Trophoblast cell (in vitro differentiated cells and primary cell): ENCODE results near the gene MRPS22.

Source experiments
- DNase-seq, 2 donors: peaks; one replicate each; pipeline ENCODE4 v3.0.0-alpha.2; 2016
- H2AFZ ChIP-seq: 2 replicates; pipeline ENCODE4 v1.6.1; 2013; ENCODE audit warnings: low read length, moderate library complexity, mild to moderate bottlenecking; ENCODE audit not compliant: insufficient read depth, poor library complexity
- H2AK5ac ChIP-seq: 2 replicates; pipeline ENCODE4 v1.6.1; 2013; ENCODE audit warnings: mild to moderate bottlenecking, low read length
- H2BK120ac ChIP-seq: 2 replicates; pipeline ENCODE4 v1.6.1; 2013; ENCODE audit warnings: low read length, mild to moderate bottlenecking, moderate library complexity; ENCODE audit not compliant: insufficient read depth, poor library complexity
- H2BK12ac ChIP-seq: 2 replicates; pipeline ENCODE4 v1.6.1; 2013; ENCODE audit warnings: mild to moderate bottlenecking, low read length, moderate library complexity
- H2BK5ac ChIP-seq: 2 replicates; pipeline ENCODE4 v1.6.1; 2013; ENCODE audit warnings: low read length, low read depth, moderate library complexity, mild to moderate bottlenecking; ENCODE audit not compliant: poor library complexity
- H3K14ac ChIP-seq: 2 replicates; pipeline ENCODE4 v1.6.1; 2013; ENCODE audit warnings: mild to moderate bottlenecking, low read length
- H3K18ac ChIP-seq: 2 replicates; pipeline ENCODE4 v1.6.1; 2013; ENCODE audit warnings: mild to moderate bottlenecking, low read length
- H3K23ac ChIP-seq: 2 replicates; pipeline ENCODE4 v1.6.1; 2013; ENCODE audit warnings: low read length
- H3K27ac ChIP-seq: 2 replicates; pipeline ENCODE4 v1.5.1; 2013; ENCODE audit warnings: low read depth, mild to moderate bottlenecking, inconsistent platforms, low read length, moderate library complexity
- H3K27me3 ChIP-seq: 2 replicates; pipeline ENCODE4 v1.6.1; 2013; ENCODE audit warnings: inconsistent platforms, mild to moderate bottlenecking, low read length, moderate library complexity; ENCODE audit not compliant: insufficient read depth
- H3K36me3 ChIP-seq, 2 experiments: 1 replicate in 1 of 2; 2 replicates in 1 of 2; pipeline ENCODE4 v1.6.1; 2013; ENCODE audit warnings: low read length in 2 of 2, mild to moderate bottlenecking in 2 of 2, moderate library complexity in 1 of 2; ENCODE audit not compliant: insufficient read depth in 2 of 2, control insufficient read depth in 1 of 2
- H3K4ac ChIP-seq: 2 replicates; pipeline ENCODE4 v1.6.1; 2013; ENCODE audit warnings: low read depth, mild to moderate bottlenecking, low read length, moderate library complexity
- H3K4me1 ChIP-seq, 2 experiments: 1 replicate in 1 of 2; 2 replicates in 1 of 2; pipeline ENCODE4 v1.6.1; 2013; ENCODE audit warnings: low read length in 2 of 2, mild to moderate bottlenecking in 2 of 2, moderate library complexity in 1 of 2; ENCODE audit not compliant: insufficient read depth in 2 of 2, control insufficient read depth in 1 of 2
- H3K4me2 ChIP-seq: 2 replicates; pipeline ENCODE4 v1.6.1; 2013; ENCODE audit warnings: inconsistent platforms, mild to moderate bottlenecking, low read length, moderate library complexity
- H3K4me3 ChIP-seq: 2 replicates; pipeline ENCODE4 v1.5.1; 2013; ENCODE audit warnings: mild to moderate bottlenecking, low read depth, low read length, inconsistent platforms
- H3K79me1 ChIP-seq: one replicate; pipeline ENCODE4 v1.6.1; 2013; ENCODE audit warnings: low read length
- H3K79me2 ChIP-seq: 2 replicates; pipeline ENCODE4 v1.6.1; 2013; ENCODE audit warnings: low read length, mild to moderate bottlenecking; ENCODE audit not compliant: control insufficient read depth, insufficient read depth, poor library complexity
- H3K9ac ChIP-seq: 2 replicates; pipeline ENCODE4 v1.6.1; 2013; ENCODE audit warnings: mild to moderate bottlenecking, low read length
- H3K9me3 ChIP-seq: 2 replicates; pipeline ENCODE4 v1.6.1; 2013; ENCODE audit warnings: low read depth, mild to moderate bottlenecking, control low read depth, inconsistent platforms, low read length; ENCODE audit not compliant: insufficient read depth
- H4K12ac ChIP-seq: 2 replicates; pipeline ENCODE4 v1.6.1; 2013; ENCODE audit warnings: low read depth, mild to moderate bottlenecking, low read length, moderate library complexity
- H4K8ac ChIP-seq: 2 replicates; pipeline ENCODE4 v1.6.1; 2013; ENCODE audit warnings: low read depth, mild to moderate bottlenecking, low read length, moderate library complexity
- H4K91ac ChIP-seq: one replicate; pipeline ENCODE4 v1.6.1; 2013; ENCODE audit warnings: low read depth, mild to moderate bottlenecking, low read length, moderate library complexity
- WGBS: extraction: QIAGEN DNeasy Blood & Tissue Kit; methylation state at CpG from one replicate; pipeline ENCODE4 v1.1.7; 2013; ENCODE audit warnings: missing lambda C conversion rate; ENCODE audit not compliant: insufficient read length, insufficient coverage; ENCODE audit errors: extremely low coverage; 5-methylcytosine and 5-hydroxymethylcytosine counted together

Gene MRPS22

DNA sequence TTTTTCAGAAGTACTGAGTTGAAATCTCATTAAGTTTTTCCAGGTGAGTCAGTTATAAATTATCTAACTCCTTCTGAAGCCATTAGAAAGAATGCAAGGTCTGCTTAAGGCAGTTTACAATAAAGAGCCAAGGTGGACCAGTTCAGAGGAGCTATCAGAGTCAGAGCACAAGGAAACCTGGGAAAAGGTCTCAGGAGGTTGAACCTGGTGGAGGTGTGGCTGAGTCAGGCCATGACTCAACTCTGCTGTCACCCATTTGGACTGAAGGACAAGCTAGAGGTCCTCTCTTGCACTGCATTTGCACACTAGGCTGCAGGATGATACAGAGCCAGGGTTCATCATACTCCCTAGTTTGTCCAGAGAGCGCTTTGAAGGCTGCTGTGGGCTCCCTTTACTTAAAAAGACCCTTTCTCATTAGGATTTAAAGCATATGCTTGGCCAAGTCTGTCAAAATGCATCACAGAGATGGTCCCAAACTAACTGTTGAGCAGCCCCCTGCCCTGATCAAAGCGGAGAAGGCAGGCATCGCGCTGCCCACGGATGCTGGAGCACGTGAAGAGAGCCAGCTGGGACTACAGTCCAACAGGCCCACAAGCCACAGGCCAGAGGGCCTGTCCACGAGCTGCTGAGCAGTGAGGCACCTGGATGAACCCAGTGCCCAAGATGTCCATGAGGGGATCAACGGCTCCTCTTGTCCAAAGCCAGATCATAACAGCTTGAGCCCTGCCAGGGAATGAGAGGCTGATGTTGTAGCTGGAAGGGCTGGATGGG, 26.0 kb upstream of the MRPS22 start:
- no peak overlapping the region for H4K91ac ChIP-seq

DNA sequence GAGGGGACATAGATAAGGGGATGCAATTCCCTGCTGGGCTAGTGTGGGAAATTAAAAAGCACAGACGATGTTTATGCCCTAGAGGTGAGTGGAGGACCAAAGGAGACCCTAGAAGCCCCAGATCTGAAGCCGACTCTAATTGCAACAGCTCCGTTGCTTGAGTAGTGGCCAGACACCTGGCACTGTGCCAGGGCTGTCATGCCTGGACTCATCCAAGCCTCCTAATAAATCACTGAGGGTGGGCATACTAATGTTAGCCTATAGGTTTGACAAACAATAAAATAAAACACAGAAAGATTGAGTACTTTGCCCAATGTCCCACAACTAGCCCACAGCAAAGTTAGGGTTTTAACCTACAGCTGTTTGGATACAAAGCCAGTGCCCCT, 25.4 kb upstream of the MRPS22 start:
- no peak overlapping the region for H3K23ac ChIP-seq

More for the DNA sequence above, 26.0 kb upstream of the MRPS22 start:
- H3K9ac ChIP-seq = no peak overlapping the region
- no peaks in the 10 kb centered on the region for H3K27me3 ChIP-seq
- no peak overlapping the region for H3K4me2 ChIP-seq
- H3K79me1 ChIP-seq = peaks cover 6% of the 10 kb centered on the region
- no peak overlapping the region for H2BK5ac ChIP-seq
- H4K12ac ChIP-seq = no peak overlapping the region
- no peak overlapping the region for H3K4ac ChIP-seq
- H3K23ac ChIP-seq = no peak overlapping the region
- no peak overlapping the region for H2BK120ac ChIP-seq
- H3K14ac ChIP-seq = no peak overlapping the region
- H3K4me1 ChIP-seq = peaks cover 16% of the 10 kb centered on the region in 2 experiments
- no peaks in the 10 kb centered on the region for H3K36me3 ChIP-seq
- H4K8ac ChIP-seq = no peak overlapping the region
- H3K9me3 ChIP-seq = no peaks in the 10 kb centered on the region
- DNase-seq = peak in 1 of 2 donors; percentile 21
- no CpG with 5 or more reads among the region's 8 CpGs for WGBS
- H2AFZ ChIP-seq = no peak overlapping the region
- H3K27ac ChIP-seq = no peak overlapping the region
- no peak overlapping the region for H2AK5ac ChIP-seq
- H2BK12ac ChIP-seq = no peak overlapping the region
- no peak overlapping the region for H3K18ac ChIP-seq
- H3K79me2 ChIP-seq = no peaks in the 10 kb centered on the region
- H3K4me3 ChIP-seq = no peak overlapping the region

DNA sequence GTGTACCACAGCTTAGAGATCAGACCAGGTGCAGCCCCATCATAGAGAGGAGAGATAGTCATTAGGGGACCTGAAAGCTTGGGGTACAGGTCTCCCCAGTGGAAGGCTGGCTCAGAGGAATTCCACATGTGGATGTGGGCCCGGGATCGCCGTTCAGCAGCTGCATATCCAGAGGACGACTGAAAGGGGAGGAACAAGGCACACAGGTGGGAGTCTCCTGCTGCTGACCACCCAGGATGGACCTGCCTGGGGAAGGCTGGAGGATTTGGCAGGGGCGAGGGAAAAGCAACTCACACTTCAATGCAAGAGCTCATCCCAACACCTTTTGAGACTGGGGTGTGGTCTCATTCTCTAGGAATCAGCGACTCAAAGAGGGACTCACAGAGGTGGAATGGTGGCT, 25.0 kb upstream of the MRPS22 start:
- Histone ChIP-seq H3K4me3 (no peak overlapping the region), H3K14ac (no peak overlapping the region), H3K27ac (no peak overlapping the region), H3K18ac (no peak overlapping the region), H2BK5ac (no peak overlapping the region), H4K8ac (no peak overlapping the region), H2BK120ac (no peak overlapping the region), H4K12ac (no peak overlapping the region), H3K23ac (no peak overlapping the region), H3K79me1 (peaks cover 3% of the 10 kb centered on the region), H3K27me3 (no peaks in the 10 kb centered on the region), H3K4me1 (peaks cover 7 to 8% of the 10 kb centered on the region in 2 experiments), H3K9ac (no peak overlapping the region), H3K36me3 (no peaks in the 10 kb centered on the region), H2AFZ (no peak overlapping the region), H3K4me2 (no peak overlapping the region), H3K79me2 (no peaks in the 10 kb centered on the region), H4K91ac (no peak overlapping the region), H2AK5ac (no peak overlapping the region), H2BK12ac (no peak overlapping the region), H3K9me3 (no peaks in the 10 kb centered on the region), H3K4ac (no peak overlapping the region)
- no CpG with 5 or more reads among the region's 6 CpGs for WGBS
- no peak for DNase-seq

More for the DNA sequence above, 25.4 kb upstream of the MRPS22 start:
- Histone ChIP-seq H3K18ac (no peak overlapping the region), H3K4me3 (no peak overlapping the region), H2AFZ (no peak overlapping the region), H4K8ac (no peak overlapping the region), H4K12ac (no peak overlapping the region), H2AK5ac (no peak overlapping the region), H3K14ac (no peak overlapping the region), H3K4me2 (no peak overlapping the region), H3K4me1 (peaks cover 11 to 12% of the 10 kb centered on the region in 2 experiments), H3K4ac (no peak overlapping the region), H2BK5ac (no peak overlapping the region), H3K36me3 (no peaks in the 10 kb centered on the region), H3K27me3 (no peaks in the 10 kb centered on the region), H3K9me3 (no peaks in the 10 kb centered on the region), H4K91ac (no peak overlapping the region), H3K27ac (no peak overlapping the region), H2BK120ac (no peak overlapping the region), H3K79me2 (no peaks in the 10 kb centered on the region), H2BK12ac (no peak overlapping the region), H3K9ac (no peak overlapping the region), H3K79me1 (peaks cover 4% of the 10 kb centered on the region)
- no CpG with 5 or more reads among the region's 3 CpGs for WGBS
- no peak for DNase-seq

DNA sequence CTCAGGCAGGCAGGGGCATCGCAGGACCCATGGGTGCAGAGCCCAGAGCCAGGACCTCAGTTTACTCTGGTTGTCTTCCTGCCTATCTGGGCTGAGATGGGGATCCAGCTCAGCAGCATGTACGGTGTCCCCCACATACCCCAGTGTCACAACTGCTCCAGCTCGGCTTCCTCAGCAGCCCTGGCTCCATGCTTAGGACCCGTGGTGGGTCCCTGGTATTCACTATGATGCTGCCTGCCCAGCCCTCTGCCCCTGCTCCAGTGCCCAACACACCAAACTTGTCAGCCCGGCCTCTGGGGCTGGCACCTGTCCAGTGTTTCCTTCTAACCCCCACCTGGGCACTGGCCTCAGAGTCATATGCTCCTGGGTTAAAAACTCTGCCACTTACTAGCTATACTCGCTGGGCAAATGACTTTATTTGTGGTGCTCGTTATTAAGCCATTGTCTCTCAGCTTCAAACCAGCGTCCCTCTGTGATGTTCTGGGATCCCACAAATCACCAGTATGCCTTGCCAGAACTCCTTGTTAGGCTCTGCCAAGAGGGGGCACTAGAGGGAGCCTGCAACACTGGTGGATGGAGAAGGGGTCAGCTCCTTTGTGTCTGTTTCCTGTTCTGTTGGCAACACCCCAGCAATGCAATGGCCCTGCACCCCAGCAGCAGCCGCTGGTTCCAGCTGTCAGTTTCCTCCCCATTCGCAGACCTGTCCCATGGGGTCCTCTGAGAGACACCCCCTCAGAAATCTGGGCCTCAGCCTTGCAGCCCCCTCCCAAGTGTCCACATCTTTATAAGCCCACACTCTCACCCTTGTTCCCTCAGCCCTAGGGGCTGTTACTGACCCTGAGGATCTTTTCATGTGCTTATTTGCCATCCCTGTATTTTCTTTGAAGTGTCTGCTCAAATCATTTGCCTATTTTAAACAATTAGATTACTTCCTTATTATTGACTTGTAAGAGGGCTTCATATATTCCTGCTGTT, 24.1 kb upstream of the MRPS22 start:
- Histone ChIP-seq H3K79me2 (no peaks in the 10 kb centered on the region), H3K23ac (no peak overlapping the region), H2BK12ac (no peak overlapping the region), H3K14ac (no peak overlapping the region), H3K79me1 (no peaks in the 10 kb centered on the region), H3K4me2 (no peak overlapping the region), H3K27ac (no peak overlapping the region), H4K12ac (no peak overlapping the region), H3K9me3 (no peaks in the 10 kb centered on the region), H3K18ac (no peak overlapping the region), H3K9ac (no peak overlapping the region), H3K4me3 (no peak overlapping the region), H2AFZ (no peak overlapping the region), H4K91ac (no peak overlapping the region), H4K8ac (no peak overlapping the region), H2BK5ac (no peak overlapping the region), H3K36me3 (no peaks in the 10 kb centered on the region), H3K4me1 (peaks cover 4 to 5% of the 10 kb centered on the region in 2 experiments), H3K27me3 (no peaks in the 10 kb centered on the region), H2BK120ac (no peak overlapping the region), H2AK5ac (no peak overlapping the region), H3K4ac (no peak overlapping the region)
- no peak for DNase-seq
- no CpG with 5 or more reads among the region's 10 CpGs for WGBS
